HL-60/S4 (cell line): ENCODE results near the gene SLC8A3.

Source experiments
- in situ Hi-C: fragments of 300-500 bp; cut with MboI; formaldehyde crosslinking; loops from 2 replicates; pipeline ENCODE4 v1.14.3; 2022; ENCODE audit warnings: low sequenced_read_pairs

The SLC8A3 gene

DNA sequence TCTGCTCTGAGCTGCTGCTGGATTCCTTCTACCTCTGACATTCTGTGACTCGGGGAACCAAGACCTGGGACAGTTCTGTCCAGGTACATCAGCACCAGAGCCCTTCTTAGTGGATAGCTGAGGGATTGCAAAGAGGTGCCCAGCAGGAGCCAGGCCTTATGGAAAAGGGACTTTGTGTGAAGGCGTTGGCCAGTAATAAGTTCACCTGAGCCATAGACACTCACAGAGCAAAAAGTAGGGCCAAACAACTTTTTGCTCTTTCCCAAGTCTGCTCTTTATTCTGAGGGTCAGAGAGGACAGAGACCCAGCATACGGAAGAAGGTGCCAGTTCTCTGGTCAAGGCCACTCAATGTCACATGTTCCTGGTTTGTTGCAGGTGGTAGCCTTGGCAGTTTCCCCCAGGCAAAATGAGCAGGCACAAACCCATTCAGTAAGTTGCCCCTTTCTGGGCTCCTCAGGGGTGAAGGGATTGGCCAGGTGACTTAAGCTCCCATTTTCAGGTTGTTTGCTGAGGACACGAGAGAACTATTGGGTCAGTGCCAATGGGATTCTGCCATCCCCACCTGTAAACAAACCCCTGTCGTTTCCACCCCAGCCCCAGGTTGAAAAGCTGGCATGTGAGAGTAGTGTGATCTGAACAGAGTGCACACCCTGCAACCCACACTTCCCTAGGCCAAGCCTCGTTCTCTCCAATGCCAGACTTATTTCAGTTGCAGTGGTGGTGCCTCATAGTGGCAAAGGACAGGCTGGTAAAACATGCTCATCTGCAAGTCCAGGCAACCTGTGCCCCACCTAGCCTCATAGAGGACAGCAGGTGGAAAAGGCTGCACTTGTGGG, 159.2 kb downstream of the SLC8A3 start:
- in situ Hi-C loops: no loop called here

DNA sequence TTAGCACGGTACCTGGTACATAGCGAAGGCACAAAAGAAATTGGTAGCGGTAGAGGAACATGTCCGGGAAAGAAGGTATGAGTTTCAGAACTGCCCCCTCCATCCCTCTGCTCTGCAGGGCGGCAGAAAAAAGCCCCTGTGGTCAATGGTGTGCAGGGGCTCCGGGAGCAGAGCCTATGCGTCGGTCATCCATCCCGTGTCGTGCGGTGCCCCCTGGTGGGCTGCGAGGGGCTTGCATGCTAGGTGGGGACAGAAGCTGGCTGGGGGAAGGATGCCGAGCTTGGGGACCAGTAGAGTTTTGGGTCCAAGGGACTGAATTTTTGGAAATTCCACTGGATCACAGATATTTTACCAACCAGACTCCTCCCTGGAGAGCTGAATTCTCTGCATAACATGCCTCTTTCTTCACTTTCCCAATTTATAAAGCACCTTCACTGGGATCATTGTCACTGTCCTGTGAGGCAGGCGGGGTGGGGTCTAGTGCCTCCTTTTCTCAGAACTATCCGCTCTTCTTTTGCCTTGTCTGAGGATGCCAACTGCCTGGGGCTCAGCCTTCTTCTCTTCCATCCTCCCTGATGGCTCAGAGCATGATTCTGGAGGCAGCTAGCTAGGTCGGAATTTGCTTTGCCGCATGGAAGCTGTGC, 160.8 kb downstream of the SLC8A3 start:
- in situ Hi-C loops: no loop called here

DNA sequence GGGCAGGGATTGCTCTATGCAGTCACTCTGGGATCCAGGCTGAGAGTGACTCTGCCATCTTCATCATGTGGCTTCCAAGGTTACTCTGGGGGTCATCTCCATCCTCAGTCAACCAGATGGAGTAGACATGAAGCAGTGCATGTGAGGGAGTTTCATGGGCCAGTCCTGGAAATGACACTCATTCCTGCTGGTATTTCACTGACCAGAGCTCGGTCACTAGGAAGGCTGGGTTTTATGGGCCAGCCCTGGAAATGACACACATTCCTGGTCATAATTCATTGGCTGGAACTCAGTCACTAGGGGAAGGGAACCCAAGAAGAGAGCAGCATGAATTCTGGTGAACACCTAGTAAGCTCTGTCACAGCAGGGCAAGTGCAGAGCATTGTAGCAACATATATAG, 164.9 kb downstream of the SLC8A3 start:
- in situ Hi-C loops: no loop called here

DNA sequence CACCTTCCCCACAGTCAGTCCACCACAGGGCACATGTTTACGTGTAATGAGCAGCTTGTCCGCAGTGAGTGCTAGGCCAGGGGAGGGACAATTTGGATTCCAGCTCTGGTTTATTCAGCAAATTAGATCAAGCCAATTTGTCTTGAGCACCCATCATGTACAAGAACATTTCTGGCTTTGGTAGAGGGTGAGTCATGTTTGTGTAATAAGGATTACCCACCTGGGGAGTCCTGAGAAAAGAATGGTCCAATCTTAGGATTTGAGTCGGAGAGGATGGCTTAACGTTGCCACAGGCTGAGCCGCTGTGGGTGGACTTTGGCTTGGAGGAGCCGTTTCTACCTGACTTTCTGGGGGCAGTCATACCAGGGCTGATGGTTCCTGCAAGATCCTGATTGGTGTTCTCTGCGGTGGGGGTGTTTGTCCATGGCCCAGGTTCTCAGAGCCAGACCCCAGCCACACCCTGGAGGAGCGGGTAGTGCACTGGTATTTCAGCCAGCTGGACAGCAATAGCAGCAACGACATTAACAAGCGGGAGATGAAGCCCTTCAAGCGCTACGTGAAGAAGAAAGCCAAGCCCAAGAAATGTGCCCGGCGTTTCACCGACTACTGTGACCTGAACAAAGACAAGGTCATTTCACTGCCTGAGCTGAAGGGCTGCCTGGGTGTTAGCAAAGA, 165.8 kb downstream of the SLC8A3 start:
- in situ Hi-C loops: no loop called here

DNA sequence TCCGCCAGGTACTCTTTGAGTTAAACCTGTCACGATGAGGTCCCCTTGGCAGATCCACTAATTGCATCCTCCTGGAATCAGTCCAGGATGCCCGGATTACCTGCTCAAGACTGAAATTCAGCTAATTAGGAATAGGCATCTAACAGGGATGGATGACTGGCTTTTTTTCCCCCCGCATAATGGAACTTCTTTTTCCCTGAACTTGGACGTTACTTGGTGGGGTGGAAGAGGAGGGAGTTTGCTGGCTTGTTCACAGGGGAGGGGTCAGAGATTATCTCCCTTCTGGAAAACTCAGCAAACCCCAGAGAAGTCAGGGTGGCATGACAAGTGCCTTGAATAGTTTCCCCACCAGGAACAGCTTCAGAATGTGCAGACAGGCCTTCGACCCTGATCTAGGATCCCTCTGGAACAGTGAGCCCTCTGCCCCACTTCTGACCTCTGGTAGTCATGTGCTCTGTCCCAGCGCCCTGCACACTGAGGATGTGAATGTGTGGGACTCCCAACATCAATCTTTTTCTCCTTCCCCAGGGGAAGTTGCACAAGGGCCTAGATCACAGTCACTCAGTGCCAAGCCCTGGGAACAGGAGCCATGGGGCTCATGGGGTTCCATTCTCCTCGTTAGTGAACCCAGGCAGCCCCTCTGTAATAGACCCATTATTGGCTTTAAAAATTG, 167.1 kb downstream of the SLC8A3 start:
- in situ Hi-C loops: no loop called here

DNA sequence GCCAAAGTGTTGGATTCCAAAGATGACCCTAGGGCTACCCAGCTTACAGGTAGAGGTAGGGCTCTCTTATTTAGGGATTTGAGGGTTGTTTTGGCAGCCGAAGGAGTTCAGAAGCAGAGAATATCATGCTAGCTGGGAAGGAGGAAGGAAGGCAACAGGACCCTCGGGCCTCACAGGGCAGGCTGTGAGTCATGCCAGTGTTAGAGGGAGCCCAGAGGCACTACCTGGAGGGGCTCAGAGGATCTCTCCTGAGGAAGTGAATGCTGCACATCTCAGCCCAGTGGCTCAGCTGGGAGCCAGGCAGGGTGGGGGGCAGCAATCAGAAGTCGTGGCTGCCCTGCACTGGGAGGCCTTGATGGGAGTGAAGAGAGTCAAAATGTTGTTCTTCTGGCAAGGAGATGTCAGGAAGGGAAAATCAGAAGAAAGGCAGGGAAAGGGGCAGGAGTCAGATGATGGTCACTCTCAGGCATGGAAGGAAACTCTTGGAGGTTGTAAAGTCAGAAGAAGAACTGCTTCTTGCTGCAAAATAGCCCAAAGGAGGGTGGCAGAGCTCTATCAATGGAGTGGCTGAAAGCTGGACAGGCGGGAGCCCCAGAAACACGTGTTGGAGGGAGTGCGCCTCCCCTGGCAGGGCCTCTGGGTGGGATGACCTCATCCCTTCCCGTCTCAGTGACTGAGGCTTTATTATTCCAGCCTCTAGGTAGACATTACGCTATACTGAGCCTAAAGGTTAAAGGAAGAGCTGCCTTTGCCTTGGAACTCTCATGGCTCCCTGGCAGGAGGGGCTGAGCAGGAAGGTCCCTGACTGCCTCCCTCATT, 168.2 kb downstream of the SLC8A3 start:
- in situ Hi-C loops: no loop called here

DNA sequence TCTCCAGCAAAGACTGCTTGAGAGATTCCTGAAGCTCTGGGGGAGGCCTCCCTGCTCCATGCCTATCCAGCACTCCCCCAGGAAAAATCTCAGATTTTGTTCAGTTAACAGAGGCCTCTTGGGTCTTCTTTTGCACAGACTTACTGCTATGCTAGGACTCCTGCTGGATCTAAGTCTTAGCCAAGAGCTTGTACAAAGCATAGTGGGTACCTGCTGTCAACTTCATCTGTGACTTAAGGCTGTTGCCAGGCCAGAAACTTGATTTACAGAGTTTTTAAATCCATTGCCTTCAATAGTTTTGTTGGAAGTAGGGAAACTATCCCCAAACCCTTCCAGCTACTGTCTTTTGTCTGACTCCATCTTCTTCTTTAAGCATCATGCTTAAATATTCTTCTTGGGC, 169.1 kb downstream of the SLC8A3 start:
- in situ Hi-C loops: no loop called here

DNA sequence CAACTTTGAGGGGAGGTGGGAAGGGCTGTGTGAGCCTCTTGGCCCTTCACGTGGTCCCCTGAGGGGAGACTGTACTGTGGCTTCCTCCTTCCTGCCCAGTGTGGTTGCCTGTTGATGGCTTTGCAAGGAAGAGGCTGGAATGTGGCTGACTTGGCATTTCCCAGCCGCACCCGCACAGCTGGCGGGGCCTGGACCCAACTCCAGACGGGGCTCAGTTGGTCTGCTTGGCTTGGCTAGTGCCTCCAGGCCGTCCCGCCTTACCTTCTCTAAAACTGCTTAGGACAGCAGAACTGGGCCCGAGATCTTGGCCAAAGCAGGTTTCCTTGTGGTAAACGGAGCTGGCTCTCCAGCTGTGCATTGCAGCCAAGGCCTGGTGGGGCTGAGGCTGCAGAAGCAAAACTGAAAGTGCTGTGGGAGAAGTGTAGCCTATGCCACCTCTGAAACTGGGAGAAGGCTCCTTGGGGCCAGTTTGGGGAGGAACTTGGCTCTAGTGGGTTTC, 170.0 kb downstream of the SLC8A3 start:
- in situ Hi-C loops: no loop called here

DNA sequence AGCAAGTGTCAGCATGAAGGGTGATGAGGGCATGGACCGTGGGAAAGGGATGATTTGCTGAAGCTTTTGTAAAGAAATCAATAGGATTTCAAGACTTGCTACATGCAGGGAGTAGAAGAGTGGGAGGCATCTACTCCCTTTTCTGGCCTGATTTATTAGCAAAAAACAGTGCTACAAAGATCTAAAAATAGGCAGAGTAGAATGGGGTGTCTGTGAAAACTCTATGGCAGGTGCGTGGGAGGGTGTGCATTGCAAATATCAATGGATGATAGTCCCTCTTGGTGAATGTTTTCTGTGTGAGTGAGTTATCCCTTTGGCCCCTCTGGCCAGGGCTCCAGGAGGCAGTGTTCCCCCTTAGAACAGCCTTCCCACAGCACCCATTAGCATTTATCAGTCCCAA, 170.5 kb downstream of the SLC8A3 start:
- in situ Hi-C loops: no loop called here

DNA sequence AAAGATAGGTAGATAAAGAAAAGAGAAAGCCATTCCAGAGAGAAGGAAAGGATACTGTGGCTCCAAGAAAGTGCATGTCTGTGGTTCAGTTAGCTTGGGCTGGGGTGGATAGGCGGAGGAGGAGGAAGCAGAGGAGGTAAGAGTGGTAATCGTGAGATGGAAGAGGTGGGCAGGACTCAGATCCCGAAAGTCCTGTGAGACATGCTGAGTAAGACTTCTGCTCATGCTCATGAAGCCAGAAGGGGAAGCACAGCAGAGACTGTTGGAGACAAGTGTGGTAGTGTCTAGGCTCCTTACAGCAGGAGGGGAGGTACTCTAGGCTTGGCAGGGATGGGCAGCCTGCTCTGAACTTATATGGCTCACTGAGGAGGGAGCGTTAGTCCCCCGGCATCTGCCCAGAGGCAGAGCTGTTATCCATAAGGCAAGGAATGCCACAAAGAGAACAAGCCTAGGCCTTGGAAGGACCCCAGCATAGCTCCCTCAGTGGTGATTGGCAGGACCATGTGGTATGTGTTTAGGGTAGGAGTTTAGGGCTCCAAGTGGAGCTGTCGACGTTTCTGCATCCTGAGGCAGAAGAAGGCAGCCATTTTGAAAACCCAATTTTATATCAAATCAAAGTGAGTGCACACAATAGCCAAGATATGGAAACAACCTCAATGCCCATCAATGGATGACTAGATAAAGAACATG, 174.2 kb downstream of the SLC8A3 start:
- in situ Hi-C loops: no loop called here

DNA sequence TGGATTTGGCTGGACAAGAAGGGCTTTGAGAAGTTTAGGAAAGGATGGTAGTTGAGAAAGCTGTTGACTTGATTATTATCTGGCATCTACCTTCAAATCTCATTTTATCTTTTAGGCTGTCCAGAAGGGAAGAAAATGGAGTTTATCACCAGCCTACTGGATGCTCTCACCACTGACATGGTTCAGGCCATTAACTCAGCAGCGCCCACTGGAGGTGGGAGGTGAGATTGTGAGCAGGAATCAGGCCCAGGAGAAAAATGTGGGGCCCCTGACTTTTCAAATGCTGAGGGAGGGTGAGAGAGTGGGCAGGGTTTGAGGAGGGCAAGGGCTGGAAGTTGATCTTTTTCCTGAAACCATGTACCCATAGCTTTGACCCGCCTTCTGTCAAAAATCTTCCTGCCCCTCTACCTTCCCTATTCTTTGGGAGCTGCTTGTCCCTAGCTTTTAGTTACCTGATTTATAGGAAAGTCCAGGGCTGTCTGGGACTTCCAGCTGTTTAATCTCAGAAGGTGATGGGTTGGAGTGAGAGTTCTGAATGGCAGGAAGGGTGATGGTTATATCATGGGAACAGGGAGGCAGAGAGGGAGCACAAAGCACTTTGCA, 175.4 kb downstream of the SLC8A3 start:
- in situ Hi-C loops: no loop called here

DNA sequence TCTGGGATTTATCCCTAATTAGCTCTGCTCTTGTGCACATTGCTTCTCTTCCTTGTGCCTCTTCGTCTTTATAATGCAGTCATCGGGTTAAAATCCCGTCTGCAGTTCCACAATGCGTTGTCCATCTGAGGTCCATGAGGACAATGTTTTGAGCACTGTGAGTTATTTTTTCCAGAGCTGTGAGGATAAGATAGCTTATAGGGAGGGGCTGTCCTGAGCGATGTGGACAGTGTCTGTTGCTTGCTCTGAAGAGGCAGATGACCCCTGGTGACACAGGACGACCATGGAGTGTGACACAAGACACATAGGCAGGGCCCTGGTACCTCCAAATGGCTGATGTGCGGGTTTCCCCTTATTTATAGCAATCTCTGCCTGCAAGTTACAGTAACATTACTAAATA, 177.0 kb downstream of the SLC8A3 start:
- in situ Hi-C loops: no loop called here

DNA sequence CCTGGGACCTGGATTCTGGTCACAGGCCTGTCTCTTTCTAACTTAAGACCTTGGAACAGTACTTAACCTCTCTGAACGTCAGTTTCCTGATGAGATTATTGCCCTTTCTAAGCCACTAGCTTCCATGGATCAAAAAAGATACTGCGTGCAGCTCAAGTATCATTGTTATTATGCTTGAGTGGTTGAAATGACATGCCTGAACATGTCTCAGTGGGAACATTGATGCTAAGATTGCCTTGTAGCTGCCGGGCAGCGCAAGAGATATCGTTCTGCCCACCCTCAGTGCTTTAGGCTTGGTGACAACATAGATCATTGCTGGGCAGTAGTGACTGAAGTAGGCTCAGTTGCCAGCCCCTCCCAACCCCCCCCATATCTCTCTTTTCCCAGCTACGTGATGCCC, 177.7 kb downstream of the SLC8A3 start:
- in situ Hi-C loops: no loop called here

DNA sequence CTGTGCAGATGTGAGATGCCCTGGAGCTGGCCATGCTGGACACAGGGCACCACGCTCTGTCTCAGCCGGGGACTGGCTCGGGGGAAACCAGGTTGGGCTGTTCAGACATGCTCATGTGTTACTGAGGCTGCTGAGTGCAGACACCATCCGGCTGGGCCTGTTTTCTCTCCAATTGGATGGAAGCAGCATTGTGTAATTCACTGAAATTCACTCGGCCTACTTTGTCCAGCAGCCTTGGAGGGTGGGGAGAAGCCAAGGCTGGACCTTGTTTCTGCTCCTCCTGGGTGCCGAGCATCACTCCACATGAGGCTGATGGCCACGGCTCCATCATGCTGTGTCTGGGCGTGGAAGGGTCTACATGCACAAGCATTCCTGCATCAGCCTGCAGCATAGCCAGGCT, 178.8 kb downstream of the SLC8A3 start:
- in situ Hi-C loops: no loop called here

DNA sequence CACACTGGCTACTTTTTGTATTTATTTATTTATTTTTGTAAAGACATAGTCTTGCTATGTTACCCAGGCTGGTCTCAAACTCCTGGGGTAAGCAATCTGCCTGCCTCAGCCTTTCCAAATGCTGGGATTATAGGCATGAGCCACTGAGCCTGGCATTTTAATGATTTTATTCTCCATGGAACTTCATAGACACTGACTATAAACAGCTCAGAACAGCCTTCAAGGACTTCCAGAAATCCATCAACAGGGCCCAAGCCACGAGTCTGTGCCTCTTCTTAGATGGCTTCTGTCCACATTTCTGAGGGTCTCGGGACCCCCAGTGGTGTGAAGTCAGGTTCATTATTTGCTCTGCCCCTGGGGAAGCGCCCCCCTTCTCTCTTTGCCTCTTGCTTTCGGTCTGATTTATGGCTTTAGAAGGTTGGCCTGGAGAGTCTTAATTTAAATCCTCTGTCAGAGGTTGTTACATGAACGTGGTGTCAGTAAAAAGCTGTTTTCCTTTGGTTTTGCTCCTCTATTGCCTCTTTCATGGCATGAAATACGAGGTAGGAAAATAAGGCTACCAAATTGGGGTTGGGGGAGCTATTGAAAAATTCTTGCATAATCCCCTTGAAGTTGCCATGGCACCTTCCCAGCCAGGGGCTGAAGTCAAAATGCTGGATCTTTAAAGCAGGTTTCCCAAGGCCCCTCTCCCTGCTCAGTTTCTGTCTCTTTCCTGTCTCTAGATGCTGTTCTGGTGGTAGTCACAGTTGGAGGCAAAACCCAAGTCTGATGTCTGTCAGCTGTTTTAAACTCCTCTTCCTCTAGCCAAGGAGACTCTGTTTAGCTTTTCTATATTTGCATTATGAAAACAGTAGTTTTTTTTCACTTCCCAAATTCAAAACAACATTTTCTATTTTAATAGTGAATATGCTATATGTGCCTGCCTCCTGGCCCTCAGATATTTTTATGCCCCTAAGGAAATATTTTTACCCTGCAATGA, 180.2 kb downstream of the SLC8A3 start:
- in situ Hi-C loops: no loop called here

DNA sequence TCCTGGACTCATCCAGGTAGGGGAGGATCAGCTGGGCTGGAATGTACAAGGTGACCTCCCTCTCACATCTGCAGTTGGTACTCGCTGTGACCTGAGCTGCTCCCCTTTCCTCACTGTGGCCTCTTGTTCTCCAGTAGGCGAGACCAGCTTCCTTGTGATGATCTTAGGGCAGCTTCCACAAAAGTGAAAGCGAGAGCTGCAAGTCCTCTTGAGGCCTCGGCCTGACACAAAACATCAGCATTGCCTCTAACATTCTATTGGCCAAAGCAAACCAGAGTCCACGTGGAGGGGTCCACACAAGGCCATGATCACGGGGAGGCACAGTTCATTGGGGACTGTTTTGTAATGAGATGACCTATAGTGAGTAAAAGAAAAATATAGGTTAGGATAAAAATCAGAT, 182.1 kb downstream of the SLC8A3 start:
- in situ Hi-C loops: no loop called here

DNA sequence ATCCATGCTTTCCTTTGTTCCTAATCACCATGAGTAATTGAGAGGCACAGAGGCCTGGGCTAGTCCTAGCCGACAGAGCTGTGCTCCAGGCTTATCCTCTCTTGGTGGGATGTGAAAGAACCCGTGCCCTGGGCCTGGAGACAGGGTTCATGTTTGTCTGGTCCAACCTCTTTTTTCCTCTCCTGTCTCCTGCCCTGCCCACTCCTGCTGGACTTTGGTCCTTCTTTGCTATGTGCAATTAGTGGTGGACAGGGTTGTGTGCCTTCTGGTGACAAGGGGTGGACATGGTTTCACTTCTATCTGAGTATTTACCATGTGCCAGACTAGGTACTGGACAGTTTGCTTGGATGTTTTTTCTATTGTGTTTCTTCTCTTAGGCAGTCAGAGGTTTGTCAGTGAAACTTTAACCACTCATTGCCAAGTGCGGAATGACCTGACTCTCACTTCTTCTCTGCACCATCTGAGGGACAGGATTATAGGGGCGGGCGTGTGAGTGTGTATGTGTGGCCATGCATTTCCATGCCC, 183.4 kb downstream of the SLC8A3 start:
- in situ Hi-C loops: no loop called here

DNA sequence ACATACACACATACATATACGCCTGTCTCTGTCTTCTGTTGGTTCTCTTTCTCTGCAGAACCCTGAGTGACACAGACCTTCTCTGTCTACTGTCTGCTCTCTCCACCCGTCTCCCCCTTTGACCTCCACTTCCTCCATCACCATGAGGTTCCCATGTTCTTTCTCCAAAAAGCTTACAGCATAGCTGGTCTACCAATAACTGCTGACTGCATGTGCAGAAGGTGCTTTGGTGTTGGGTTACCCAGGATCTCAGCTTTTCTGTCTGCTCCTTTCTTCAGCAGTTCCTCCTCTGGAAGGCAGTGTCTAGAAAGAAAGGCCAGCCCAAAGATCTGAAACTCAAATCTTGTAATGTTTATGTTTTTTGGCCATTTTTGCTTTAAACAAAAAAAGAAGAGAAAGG, 184.0 kb downstream of the SLC8A3 start:
- in situ Hi-C loops: no loop called here
